Measurements from ENCODE around the gene NUDC. TPM values are rescaled to one million over a fixed set of nuclear protein-coding genes. Genes with fewer than 3 reads are reported as not detected.
"Not testable (repeated sequence)": the region's sequence is repeated elsewhere in the genome, so short reads cannot be mapped to it uniquely, and the experiment has no call there.

The NUDC gene
- polyA plus RNA-seq, 1 of the 3 experiments (the other 2 are of a cell fraction), result 153 TPM

DNA sequence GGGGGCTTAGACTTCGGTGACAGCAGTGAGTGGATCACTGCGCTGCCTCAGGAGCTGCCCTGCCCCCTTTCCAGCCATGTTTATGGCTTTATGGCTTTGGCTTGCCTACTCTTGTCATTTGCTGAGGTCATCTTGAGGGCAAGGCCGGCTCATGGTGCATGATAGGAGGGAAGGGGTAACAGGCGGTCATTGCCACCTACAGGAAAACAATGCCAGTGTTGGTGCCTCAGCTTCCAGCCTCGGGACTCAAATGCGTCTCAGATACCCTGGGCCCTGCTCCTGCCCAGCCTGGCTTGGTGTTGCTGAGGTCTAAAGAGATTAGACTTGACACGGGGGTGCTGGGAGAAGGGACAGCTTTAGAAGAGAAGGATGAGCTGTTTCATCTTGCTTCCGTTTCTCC, 24.2 kb downstream of the NUDC start:
- Histone ChIP-seq H3K36me3 (replicated peaks in 1 of 2; ENCODE audit: control insufficient read depth in 1 of 2, insufficient read depth in 2 of 2, low read length in 1 of 2) (peaks cover 26 to 28% of the 10 kb centered on the region in 2 experiments), H4K20me1 (ENCODE audit: insufficient read depth) (0 out of 2 replicates have a peak, but pooled peaks cover 4% of the 10 kb centered on the region), H3K27me3 (ENCODE audit: insufficient read depth) (no peaks in the 10 kb centered on the region), H3K4me3 (ENCODE audit: low read depth in 2 of 2, low read length in 1 of 2) (no peak overlapping the region), H3K27ac (ENCODE audit: low read depth in 2 of 2, low read length in 1 of 2) (no peak overlapping the region), H3K9me2 (no peaks in the 10 kb centered on the region), H3K79me2 (ENCODE audit: insufficient read depth) (0 out of 2 replicates have a peak, but pooled peaks cover 6% of the 10 kb centered on the region), H2AFZ (ENCODE audit: low read depth) (no peak overlapping the region), H3K9ac (no peak overlapping the region), H3K4me2 (no peak overlapping the region), H3K4me1 (ENCODE audit: control insufficient read depth in 1 of 2, insufficient read depth in 2 of 2, low read depth in 1 of 2, low read length in 1 of 2) (peaks cover 0 to 3% of the 10 kb centered on the region in 2 experiments; a peak in 1 of 4 replicates), H3F3A (replicated peaks; ENCODE audit: insufficient read depth) (peaks cover 8% of the 10 kb centered on the region), H3K9me3 (no peaks in the 10 kb centered on the region)
- ChIA-PET POLR2A (no interaction called here), CTCF (interaction anchor here (1.1 kb wide), 1 partner anchor 36 kb away, joined by 3 read pairs; no protein-coding TSS in a partner anchor)
- WGBS (ENCODE audit: low lambda C conversion rate), result 81% methylated on average over 5 of the region's 8 CpGs
- no peak for TF ChIP-seq TAF1 (IDR thresholded peaks at IDR 0.05; ENCODE audit: borderline replicate concordance, low read depth, low read length)
- no peak for DNase-seq

DNA sequence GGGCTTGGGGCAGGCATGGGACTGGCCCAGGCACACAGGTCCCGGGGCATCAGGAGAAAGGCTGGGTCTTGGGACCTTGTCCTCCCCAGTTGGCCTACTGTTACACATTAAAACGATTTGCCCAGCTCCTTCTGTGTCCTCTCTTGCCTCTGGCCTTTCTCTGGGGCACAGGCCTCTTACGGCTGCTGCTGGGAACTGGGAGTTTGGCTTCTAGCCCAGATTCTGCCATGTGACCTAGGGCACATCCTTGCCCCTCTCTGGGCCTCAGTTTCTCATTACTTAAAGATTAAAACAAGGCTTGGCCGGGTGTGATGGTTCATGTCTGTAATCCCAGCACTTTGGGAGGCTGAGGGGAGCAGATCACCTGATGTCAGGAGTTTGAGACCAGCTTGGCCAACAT, 24.7 kb downstream of the NUDC start:
- Histone ChIP-seq H3K27ac (ENCODE audit: low read depth in 2 of 2, low read length in 1 of 2) (no peak overlapping the region), H3K36me3 (replicated peaks in 1 of 2; ENCODE audit: control insufficient read depth in 1 of 2, insufficient read depth in 2 of 2, low read length in 1 of 2) (peaks cover 26 to 28% of the 10 kb centered on the region in 2 experiments), H3K9me3 (no peaks in the 10 kb centered on the region), H3K9ac (no peak overlapping the region), H3K4me2 (no peak overlapping the region), H4K20me1 (ENCODE audit: insufficient read depth) (0 out of 2 replicates have a peak, but pooled peaks cover under 1% of the 10 kb centered on the region), H2AFZ (ENCODE audit: low read depth) (no peak overlapping the region), H3K9me2 (no peaks in the 10 kb centered on the region), H3K4me3 (ENCODE audit: low read depth in 2 of 2, low read length in 1 of 2) (no peak overlapping the region), H3K79me2 (ENCODE audit: insufficient read depth) (0 out of 2 replicates have a peak, but pooled peaks cover under 1% of the 10 kb centered on the region), H3K4me1 (ENCODE audit: control insufficient read depth in 1 of 2, insufficient read depth in 2 of 2, low read depth in 1 of 2, low read length in 1 of 2) (peaks cover 0 to 3% of the 10 kb centered on the region in 2 experiments; a peak in 1 of 4 replicates), H3F3A (replicated peaks; ENCODE audit: insufficient read depth) (peaks cover 8% of the 10 kb centered on the region), H3K27me3 (ENCODE audit: insufficient read depth) (no peaks in the 10 kb centered on the region)
- DNase-seq, result no peak
- ChIA-PET CTCF (interaction anchor here (1.1 kb wide), 1 partner anchor 36 kb away, joined by 3 read pairs; no protein-coding TSS in a partner anchor), POLR2A (no interaction called here)
- 90% methylated on average over 3 of the region's 4 CpGs for WGBS (ENCODE audit: low lambda C conversion rate)
- TF ChIP-seq SMC3 (IDR thresholded peaks at IDR 0.05; ENCODE audit: low read depth, low read length) (no peak), TAF1 (IDR thresholded peaks at IDR 0.05; ENCODE audit: borderline replicate concordance, low read depth, low read length) (no peak), RAD21 (IDR thresholded peaks at IDR 0.05; ENCODE audit: low read length) (no peak), YY1 (IDR thresholded peaks at IDR 0.05; ENCODE audit: low read depth) (no peak), MEF2A (IDR thresholded peaks at IDR 0.05; ENCODE audit: borderline replicate concordance, low read depth) (no peak), ELF1 (IDR thresholded peaks at IDR 0.05) (no peak), RCOR1 (IDR thresholded peaks at IDR 0.05; ENCODE audit: low read length) (no peak), POLR2AphosphoS5 (IDR thresholded peaks at IDR 0.05; ENCODE audit: low read depth, low read length) (no peak), NFIC (IDR thresholded peaks at IDR 0.05; ENCODE audit: borderline replicate concordance) (no peak), MXI1 (IDR thresholded peaks at IDR 0.05; ENCODE audit: low read depth, low read length) (no peak), JUND (IDR thresholded peaks at IDR 0.05) (no peak), FOXM1 (IDR thresholded peaks at IDR 0.05; ENCODE audit: low read depth) (no peak), SIN3A (IDR thresholded peaks at IDR 0.05; ENCODE audit: borderline replicate concordance, low read depth, low read length) (no peak), EZH2phosphoT487 (IDR thresholded peaks at IDR 0.05; ENCODE audit: borderline replicate concordance, low read depth) (no peak), FOXJ3 (CRISPR knock-in tag; IDR thresholded peaks at IDR 0.05) (no peak)
- TF ChIP-seq, protein P1, sequence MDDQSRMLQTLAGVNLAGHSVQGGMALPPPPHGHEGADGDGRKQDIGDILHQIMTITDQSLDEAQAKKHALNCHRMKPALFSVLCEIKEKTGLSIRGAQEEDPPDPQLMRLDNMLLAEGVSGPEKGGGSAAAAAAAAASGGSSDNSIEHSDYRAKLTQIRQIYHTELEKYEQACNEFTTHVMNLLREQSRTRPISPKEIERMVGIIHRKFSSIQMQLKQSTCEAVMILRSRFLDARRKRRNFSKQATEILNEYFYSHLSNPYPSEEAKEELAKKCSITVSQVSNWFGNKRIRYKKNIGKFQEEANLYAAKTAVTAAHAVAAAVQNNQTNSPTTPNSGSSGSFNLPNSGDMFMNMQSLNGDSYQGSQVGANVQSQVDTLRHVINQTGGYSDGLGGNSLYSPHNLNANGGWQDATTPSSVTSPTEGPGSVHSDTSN (IDR thresholded peaks at IDR 0.05), result no peak
- TF ChIP-seq, protein P2, sequence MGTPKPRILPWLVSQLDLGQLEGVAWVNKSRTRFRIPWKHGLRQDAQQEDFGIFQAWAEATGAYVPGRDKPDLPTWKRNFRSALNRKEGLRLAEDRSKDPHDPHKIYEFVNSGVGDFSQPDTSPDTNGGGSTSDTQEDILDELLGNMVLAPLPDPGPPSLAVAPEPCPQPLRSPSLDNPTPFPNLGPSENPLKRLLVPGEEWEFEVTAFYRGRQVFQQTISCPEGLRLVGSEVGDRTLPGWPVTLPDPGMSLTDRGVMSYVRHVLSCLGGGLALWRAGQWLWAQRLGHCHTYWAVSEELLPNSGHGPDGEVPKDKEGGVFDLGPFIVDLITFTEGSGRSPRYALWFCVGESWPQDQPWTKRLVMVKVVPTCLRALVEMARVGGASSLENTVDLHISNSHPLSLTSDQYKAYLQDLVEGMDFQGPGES (IDR thresholded peaks at IDR 0.05; ENCODE audit: low read depth, low read length), result no peak
- TF ChIP-seq, protein P3, sequence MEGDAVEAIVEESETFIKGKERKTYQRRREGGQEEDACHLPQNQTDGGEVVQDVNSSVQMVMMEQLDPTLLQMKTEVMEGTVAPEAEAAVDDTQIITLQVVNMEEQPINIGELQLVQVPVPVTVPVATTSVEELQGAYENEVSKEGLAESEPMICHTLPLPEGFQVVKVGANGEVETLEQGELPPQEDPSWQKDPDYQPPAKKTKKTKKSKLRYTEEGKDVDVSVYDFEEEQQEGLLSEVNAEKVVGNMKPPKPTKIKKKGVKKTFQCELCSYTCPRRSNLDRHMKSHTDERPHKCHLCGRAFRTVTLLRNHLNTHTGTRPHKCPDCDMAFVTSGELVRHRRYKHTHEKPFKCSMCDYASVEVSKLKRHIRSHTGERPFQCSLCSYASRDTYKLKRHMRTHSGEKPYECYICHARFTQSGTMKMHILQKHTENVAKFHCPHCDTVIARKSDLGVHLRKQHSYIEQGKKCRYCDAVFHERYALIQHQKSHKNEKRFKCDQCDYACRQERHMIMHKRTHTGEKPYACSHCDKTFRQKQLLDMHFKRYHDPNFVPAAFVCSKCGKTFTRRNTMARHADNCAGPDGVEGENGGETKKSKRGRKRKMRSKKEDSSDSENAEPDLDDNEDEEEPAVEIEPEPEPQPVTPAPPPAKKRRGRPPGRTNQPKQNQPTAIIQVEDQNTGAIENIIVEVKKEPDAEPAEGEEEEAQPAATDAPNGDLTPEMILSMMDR (IDR thresholded peaks at IDR 0.05), result no peak
- TF ChIP-seq, protein P4, sequence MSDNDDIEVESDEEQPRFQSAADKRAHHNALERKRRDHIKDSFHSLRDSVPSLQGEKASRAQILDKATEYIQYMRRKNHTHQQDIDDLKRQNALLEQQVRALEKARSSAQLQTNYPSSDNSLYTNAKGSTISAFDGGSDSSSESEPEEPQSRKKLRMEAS (IDR thresholded peaks at IDR 0.05; ENCODE audit: low read depth), result no peak
- TF ChIP-seq, protein P5, sequence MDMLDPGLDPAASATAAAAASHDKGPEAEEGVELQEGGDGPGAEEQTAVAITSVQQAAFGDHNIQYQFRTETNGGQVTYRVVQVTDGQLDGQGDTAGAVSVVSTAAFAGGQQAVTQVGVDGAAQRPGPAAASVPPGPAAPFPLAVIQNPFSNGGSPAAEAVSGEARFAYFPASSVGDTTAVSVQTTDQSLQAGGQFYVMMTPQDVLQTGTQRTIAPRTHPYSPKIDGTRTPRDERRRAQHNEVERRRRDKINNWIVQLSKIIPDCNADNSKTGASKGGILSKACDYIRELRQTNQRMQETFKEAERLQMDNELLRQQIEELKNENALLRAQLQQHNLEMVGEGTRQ (IDR thresholded peaks at IDR 0.05; ENCODE audit: borderline replicate concordance, low read depth, low read length), result no peak

DNA sequence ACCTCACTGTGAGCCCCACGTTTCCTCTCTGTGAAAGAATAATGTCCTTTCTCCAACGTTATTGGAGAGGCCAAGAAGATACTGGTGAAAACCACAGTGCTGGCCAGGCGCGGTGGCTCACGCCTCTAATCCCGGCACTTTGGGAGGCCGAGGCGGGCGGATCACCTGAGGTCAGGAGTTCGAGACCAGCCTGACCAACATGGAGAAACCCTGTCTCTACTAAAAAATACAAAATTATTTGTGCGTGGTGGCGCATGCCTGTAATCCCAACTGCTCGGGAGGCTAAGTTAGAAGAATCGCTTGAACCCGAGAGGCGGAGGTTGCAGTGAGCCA, 27.1 kb downstream of the NUDC start:
- H3K36me3 ChIP-seq (replicated peaks in 1 of 2; ENCODE audit: control insufficient read depth in 1 of 2, insufficient read depth in 2 of 2, low read length in 1 of 2), result peaks cover 10 to 13% of the 10 kb centered on the region in 2 experiments
- H3K27me3 ChIP-seq (ENCODE audit: insufficient read depth); DNase-seq; H3K79me2 ChIP-seq (ENCODE audit: insufficient read depth); H3K9me3 ChIP-seq; H3K4me1 ChIP-seq (ENCODE audit: control insufficient read depth in 1 of 2, insufficient read depth in 2 of 2, low read depth in 1 of 2, low read length in 1 of 2); H3K27ac ChIP-seq (ENCODE audit: low read depth in 2 of 2, low read length in 1 of 2); H3K9me2 ChIP-seq; H3K9ac ChIP-seq; H4K20me1 ChIP-seq (ENCODE audit: insufficient read depth); H3K4me3 ChIP-seq (ENCODE audit: low read depth in 2 of 2, low read length in 1 of 2); CTCF ChIA-PET; H3K4me2 ChIP-seq; H2AFZ ChIP-seq (ENCODE audit: low read depth); POLR2A ChIA-PET; H3F3A ChIP-seq (replicated peaks; ENCODE audit: insufficient read depth): not testable (repeated sequence)
- 95% methylated on average over 14 of the region's 16 CpGs for WGBS (ENCODE audit: low lambda C conversion rate)

Data from SK-N-SH (cell line).